ENCODE data around the gene MSI2.
"Not testable (repeated sequence)": the region's sequence is repeated elsewhere in the genome, so short reads cannot be mapped to it uniquely, and the experiment has no call there.

MSI2 gene

DNA sequence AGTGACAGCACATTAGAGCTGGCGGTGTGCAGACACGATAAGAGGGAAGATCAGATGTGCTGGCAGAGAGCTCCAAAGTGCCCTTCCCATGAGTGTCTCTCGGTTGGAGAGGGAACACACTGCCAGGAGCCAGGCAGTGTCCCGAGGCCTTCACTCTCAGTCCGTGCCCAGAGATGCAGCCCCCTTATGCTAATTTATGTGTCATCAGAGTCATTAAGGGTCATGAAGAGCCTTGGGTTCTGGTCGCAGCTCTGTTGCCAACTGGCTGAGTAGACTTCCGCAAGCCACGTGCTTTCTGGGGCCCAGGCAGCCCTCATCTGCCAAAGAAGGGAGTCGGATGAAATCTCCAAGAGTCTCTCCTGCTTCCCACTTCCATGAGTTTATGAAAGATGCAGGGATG lies 232.5 kb downstream of the MSI2 start:
- H3K9ac ChIP-seq (ENCODE audit: low read depth, low read length), result no peak overlapping the region
- H3K4me1 ChIP-seq (ENCODE audit: insufficient read depth, low read length), result peaks cover 23% of the 10 kb centered on the region
- H3K9me3 ChIP-seq (ENCODE audit: control insufficient read depth, insufficient read depth, low read length), result no peaks in the 10 kb centered on the region
- H3K36me3 ChIP-seq (ENCODE audit: insufficient read depth, low read length), result no peaks in the 10 kb centered on the region

DNA sequence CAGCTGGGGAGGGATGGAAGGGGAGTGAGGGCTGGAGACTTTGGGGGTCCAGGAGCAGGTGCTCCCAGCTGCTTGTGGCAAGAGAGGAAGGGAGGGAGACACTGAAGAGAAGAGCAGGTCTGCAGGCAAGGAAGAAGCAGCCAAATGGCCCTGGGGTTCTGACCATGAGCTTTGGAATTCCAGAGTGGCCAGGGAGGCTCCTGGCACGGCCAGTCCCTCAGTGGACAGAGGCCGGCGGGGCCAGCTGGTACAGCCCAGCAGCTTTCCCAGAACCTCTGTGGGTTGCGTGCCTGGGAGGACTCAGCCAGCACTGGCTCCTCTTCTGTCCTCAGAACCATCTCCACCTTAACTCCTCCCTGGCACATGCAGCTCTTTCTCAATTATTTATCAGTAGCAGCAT lies 233.0 kb downstream of the MSI2 start:
- H3K4me1 ChIP-seq (ENCODE audit: insufficient read depth, low read length), result peaks cover 23% of the 10 kb centered on the region
- H3K36me3 ChIP-seq (ENCODE audit: insufficient read depth, low read length), result no peaks in the 10 kb centered on the region

DNA sequence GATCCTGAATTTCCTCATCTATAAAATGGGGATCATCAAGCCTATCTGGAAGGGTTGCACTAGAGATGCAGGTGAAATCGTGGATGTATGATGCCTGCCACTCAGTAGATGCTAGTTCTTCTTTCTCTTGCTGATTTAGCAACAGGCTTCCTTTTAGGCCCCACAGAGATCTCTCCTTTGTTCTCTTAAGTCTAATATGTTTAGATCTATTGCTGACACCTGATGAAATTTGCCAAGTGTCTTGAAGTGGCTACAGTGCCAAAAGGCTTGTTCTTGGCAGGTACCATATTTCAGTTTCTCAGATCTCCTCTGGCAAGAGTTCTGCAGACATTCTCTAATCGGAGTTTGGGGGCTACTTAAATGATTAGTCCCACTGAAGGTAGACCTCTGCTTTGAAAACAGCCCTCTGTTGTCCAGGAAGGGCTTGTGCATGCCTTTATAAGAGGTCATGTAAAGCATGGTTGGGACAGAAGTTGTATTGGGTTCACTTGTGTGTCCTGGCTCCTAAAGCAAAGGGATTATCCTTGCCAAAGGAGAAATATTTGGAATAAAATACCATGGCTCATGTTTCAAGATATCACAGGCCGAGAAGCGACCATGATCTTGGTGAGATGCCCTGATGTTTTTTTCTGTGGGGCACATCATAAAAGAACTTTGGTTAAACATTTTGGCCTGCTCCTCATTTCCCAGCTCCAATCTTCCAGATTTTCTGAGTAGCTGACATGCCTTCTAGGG lies 234.0 kb downstream of the MSI2 start:
- no peak overlapping the region for H3K9ac ChIP-seq (ENCODE audit: low read depth, low read length)
- no peaks in the 10 kb centered on the region for H3K9me3 ChIP-seq (ENCODE audit: control insufficient read depth, insufficient read depth, low read length)
- H3K36me3 ChIP-seq (ENCODE audit: insufficient read depth, low read length), result no peaks in the 10 kb centered on the region
- peaks cover 16% of the 10 kb centered on the region for H3K4me1 ChIP-seq (ENCODE audit: insufficient read depth, low read length)

More for the DNA sequence above, 233.0 kb downstream of the MSI2 start:
- Histone ChIP-seq H3K9me3 (ENCODE audit: control insufficient read depth, insufficient read depth, low read length) (no peaks in the 10 kb centered on the region), H3K9ac (ENCODE audit: low read depth, low read length) (no peak overlapping the region)

DNA sequence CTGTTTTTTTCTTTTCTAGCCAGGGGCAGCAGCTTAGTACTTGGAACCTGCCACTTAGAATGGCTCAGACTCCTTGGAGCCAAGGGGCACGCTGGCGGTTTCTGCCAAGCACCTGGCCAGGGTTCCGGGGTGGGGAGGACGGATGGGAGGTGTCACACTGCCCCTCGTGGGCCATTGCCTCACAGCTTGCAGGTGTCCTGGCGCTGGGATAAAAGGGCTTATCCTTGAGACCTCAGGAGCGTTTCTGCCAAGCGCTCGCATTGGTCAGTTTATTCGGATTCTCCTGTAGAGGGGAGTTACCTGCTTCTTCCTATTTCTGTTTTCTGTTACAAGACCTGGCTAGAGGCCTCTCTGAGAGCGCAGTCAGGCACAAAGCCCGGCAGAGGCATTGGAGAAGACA lies 234.6 kb downstream of the MSI2 start:
- H3K9me3 ChIP-seq (ENCODE audit: control insufficient read depth, insufficient read depth, low read length), result no peaks in the 10 kb centered on the region
- H3K36me3 ChIP-seq (ENCODE audit: insufficient read depth, low read length), result no peaks in the 10 kb centered on the region
- H3K4me1 ChIP-seq (ENCODE audit: insufficient read depth, low read length), result peaks cover 12% of the 10 kb centered on the region
- H3K9ac ChIP-seq (ENCODE audit: low read depth, low read length), result no peak overlapping the region

DNA sequence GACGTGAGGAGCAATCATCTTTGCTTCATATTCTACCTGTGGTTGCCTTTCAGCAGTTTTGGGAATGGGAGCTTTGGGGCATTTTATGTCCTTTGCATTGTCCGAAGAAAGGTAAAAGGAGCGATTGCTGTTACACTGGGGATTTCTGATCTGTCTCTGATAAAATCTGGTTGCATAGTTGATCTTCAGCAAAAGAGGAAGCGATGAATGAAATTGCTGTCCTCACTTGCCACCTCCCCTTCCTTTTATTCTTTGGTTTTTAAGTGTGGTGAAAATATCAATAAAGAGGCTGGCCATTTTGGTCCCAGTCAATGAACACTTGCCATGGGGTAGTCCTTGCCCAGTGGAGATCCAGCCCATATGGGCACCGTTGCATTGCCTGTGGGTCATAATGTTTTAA lies 236.8 kb downstream of the MSI2 start:
- H3K9me3 ChIP-seq (ENCODE audit: control insufficient read depth, insufficient read depth, low read length), result no peaks in the 10 kb centered on the region
- peaks cover 10% of the 10 kb centered on the region; the same call in 1 of the 2 replicates for H3K4me1 ChIP-seq (ENCODE audit: insufficient read depth, low read length)
- H3K36me3 ChIP-seq (ENCODE audit: insufficient read depth, low read length), result no peaks in the 10 kb centered on the region
- no peak overlapping the region for H3K9ac ChIP-seq (ENCODE audit: low read depth, low read length)

DNA sequence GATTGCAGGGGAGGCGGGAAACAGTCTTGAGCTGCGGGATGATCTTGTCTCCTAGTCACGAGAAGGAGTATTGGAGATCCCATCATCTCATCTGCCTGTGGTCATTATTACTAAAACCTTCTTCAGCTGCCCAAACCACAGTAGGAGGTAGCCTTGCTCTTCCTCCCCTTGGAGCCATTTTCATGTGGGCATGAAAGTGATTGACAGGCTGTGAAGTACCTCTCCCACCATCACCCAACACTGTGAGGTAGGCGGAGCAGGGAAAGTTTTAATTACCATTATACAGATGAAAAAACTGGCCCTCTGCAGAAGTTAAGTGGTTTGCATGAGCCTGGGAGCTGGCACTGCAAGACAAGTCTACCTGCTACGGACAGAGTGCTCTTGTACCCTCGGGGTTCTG lies 237.3 kb downstream of the MSI2 start:
- Histone ChIP-seq H3K9me3 (ENCODE audit: control insufficient read depth, insufficient read depth, low read length) (no peaks in the 10 kb centered on the region), H3K4me1 (ENCODE audit: insufficient read depth, low read length) (peaks cover 11% of the 10 kb centered on the region; the same call in 1 of the 2 replicates), H3K9ac (ENCODE audit: low read depth, low read length) (no peak overlapping the region), H3K36me3 (ENCODE audit: insufficient read depth, low read length) (no peaks in the 10 kb centered on the region)

DNA sequence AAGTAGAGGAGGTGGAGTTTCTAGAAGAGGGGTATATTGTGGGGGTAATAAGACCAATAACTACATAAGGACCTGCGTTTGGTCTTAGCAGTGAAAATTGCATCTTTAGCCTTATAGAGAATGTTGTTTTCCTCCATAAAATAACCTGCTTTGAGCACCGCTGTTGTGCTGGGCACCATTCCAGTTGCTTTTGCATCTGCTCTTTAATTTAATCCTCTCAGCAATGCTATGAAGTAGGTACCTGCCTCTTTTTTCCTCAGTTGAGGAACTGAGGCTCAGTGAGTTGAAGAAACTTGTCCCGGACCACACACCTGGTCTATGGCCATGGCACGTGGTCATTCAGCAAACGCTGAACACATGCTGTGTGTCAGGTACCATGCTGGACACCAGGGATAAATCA lies 238.1 kb downstream of the MSI2 start:
- H3K36me3 ChIP-seq (ENCODE audit: insufficient read depth, low read length), result no peaks in the 10 kb centered on the region
- peaks cover 11% of the 10 kb centered on the region; the same call in 1 of the 2 replicates for H3K4me1 ChIP-seq (ENCODE audit: insufficient read depth, low read length)
- no peak overlapping the region for H3K9ac ChIP-seq (ENCODE audit: low read depth, low read length)
- no peaks in the 10 kb centered on the region for H3K9me3 ChIP-seq (ENCODE audit: control insufficient read depth, insufficient read depth, low read length)

DNA sequence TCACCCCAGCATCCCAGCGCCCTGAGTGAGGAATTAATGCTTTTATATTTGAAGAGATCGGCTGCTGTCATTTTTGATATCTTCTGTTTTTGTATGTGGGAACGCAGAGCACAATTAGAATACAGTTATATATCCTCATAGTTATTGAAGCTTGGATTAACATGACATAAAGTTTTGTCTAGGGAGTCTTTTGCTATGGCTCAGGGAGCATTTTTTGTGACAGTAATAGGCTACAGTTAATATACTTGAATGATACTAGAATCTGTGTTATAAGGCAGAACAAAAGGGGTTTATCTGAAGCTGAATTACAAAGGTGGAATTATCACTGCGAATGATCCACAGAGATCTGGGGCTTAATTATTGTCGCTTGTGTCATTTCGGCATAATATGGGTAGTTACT lies 239.4 kb downstream of the MSI2 start:
- Histone ChIP-seq H3K4me1 (ENCODE audit: insufficient read depth, low read length) (peaks cover 8% of the 10 kb centered on the region; the same call in 1 of the 2 replicates), H3K9me3 (ENCODE audit: control insufficient read depth, insufficient read depth, low read length) (no peaks in the 10 kb centered on the region), H3K36me3 (ENCODE audit: insufficient read depth, low read length) (no peaks in the 10 kb centered on the region)

DNA sequence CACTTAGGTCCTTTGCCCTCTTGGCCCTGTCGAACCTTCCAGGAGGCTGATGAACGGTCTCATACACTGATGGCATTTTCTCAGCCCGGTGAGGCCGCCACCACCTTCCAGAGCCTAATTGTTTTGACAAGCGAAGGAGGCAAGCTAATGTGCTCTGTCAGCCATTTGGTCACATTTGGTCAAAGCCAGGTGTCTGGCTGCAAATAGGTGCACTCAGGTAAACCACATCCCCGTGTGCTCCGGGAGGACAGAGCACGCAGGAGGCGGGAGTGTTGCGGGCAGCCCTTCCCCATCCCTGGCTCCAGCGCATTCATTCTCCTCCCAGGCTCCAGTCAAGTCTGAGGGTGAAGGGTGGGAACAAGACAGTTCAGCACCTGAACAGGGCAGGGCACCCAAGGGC lies 240.1 kb downstream of the MSI2 start:
- Histone ChIP-seq H3K9ac (ENCODE audit: low read depth, low read length) (no peak overlapping the region), H3K4me1 (ENCODE audit: insufficient read depth, low read length) (peaks cover 5% of the 10 kb centered on the region; the same call in 1 of the 2 replicates), H3K9me3 (ENCODE audit: control insufficient read depth, insufficient read depth, low read length) (no peaks in the 10 kb centered on the region), H3K36me3 (ENCODE audit: insufficient read depth, low read length) (no peaks in the 10 kb centered on the region; the same call in 1 of the 2 replicates)

More for the DNA sequence above, 239.4 kb downstream of the MSI2 start:
- H3K9ac ChIP-seq (ENCODE audit: low read depth, low read length), result no peak overlapping the region

DNA sequence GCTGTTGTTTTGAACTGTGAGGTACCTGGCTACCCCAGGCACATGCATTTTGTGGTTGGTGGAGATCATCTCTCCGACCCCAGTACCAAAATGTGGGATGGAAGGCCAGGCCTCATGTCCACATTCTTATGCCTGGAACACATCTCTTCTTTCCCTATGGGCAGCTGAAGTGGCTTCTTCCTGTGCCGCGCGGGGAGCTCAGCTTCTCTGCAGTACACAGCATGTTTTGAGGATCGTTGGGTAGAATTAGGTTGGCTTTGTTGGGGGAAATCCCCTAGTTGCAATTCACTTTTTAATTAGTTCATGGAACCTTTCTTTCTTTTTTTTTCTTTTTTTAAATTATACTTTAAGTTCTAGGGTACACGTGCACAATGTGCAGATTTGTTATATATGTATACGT lies 242.1 kb downstream of the MSI2 start:
- Histone ChIP-seq H3K4me1 (ENCODE audit: insufficient read depth, low read length) (peaks cover 5% of the 10 kb centered on the region; the same call in 1 of the 2 replicates), H3K9me3 (ENCODE audit: control insufficient read depth, insufficient read depth, low read length) (no peaks in the 10 kb centered on the region), H3K9ac (ENCODE audit: low read depth, low read length) (no peak overlapping the region), H3K36me3 (ENCODE audit: insufficient read depth, low read length) (no peaks in the 10 kb centered on the region; the same call in 1 of the 2 replicates)

DNA sequence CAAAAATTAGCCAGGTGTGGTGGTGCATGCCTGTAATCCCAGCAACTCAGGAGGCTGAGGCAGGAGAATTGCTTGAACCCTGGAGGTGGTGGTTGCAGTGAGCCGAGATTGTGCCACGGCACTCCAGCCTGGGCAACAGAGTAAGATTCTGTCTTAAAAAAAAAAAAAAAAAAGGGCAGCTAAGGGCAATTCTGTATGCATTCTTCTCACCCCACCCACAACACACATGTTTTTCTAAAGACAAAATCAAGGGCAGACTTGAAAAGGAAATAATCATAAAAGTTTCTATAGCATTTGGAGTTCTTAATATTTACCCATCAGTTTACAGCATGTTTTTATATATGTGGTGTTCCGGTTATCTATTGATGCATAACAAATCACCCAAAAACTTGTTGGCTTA lies 242.9 kb downstream of the MSI2 start:
- not testable (repeated sequence) for H3K36me3 ChIP-seq (ENCODE audit: insufficient read depth, low read length); H3K9ac ChIP-seq (ENCODE audit: low read depth, low read length); H3K4me1 ChIP-seq (ENCODE audit: insufficient read depth, low read length); H3K9me3 ChIP-seq (ENCODE audit: control insufficient read depth, insufficient read depth, low read length)

DNA sequence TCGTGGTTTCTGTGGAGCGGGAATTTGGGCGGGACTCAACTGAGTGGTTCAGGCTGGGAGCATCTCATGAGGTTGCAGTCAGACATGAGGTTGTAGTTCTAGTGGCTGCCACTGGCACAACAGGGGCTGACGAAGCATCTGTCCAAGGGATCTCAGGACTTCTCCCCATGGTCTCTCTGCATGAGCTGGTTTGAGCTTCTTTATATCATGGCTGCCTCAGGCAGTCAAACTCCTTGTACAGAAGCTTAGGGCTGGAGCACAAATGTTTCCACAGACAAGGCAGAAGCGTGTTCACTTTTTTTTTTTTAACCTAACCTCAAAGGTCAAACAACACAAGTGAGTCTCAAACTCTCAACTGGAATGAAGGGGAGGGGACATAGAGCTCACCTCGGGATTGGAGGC lies 243.3 kb downstream of the MSI2 start:
- Histone ChIP-seq H3K9ac (ENCODE audit: low read depth, low read length) (no peak overlapping the region), H3K4me1 (ENCODE audit: insufficient read depth, low read length) (peaks cover 5% of the 10 kb centered on the region; the same call in 1 of the 2 replicates), H3K36me3 (ENCODE audit: insufficient read depth, low read length) (no peaks in the 10 kb centered on the region; the same call in 1 of the 2 replicates), H3K9me3 (ENCODE audit: control insufficient read depth, insufficient read depth, low read length) (no peaks in the 10 kb centered on the region)

DNA sequence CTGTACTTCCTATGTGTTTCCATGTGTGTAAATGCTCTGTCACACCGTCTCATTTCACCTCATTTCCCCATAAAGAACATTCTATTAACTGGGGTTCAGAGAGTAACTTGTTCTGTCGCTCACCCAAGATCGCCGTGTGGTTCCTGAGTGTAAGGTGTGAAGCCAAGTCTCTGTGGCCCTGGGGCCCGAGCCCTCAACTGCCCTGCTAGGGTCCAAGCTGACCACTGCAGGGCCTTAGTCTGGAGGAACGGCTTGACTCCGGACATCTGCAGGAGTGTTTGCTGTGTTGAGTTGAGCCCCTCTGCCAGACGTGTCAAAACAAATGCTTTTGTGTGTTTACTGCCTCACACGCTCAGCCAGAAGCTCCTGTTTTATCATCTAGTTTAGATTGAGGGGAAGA lies 244.7 kb downstream of the MSI2 start:
- H3K9me3 ChIP-seq (ENCODE audit: control insufficient read depth, insufficient read depth, low read length), result no peaks in the 10 kb centered on the region
- no peaks in the 10 kb centered on the region; the same call in 1 of the 2 replicates for H3K36me3 ChIP-seq (ENCODE audit: insufficient read depth, low read length)
- H3K4me1 ChIP-seq (ENCODE audit: insufficient read depth, low read length), result peaks cover 10% of the 10 kb centered on the region
- H3K9ac ChIP-seq (ENCODE audit: low read depth, low read length), result no peak overlapping the region

DNA sequence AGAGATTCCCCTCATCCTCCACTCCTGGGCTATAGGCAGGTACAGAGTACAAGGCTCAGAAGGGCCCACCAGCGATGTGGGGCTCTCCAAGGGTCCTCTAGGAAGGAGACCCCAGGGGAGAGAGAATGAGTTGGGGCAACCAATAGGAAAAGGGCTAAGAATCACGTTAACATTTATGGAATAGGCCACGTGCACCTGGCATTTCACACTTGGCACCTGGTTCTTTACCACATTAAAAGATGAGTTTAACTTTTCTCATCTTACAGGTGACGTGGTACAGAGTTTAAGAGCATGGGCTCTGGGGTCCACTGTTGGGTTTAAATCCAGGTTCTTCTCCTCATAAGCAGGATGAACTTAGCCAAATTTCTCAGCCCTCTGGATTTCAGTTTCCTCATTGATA lies 245.7 kb downstream of the MSI2 start:
- Histone ChIP-seq H3K9ac (ENCODE audit: low read depth, low read length) (no peak overlapping the region), H3K4me1 (ENCODE audit: insufficient read depth, low read length) (peaks cover 20% of the 10 kb centered on the region), H3K36me3 (ENCODE audit: insufficient read depth, low read length) (no peaks in the 10 kb centered on the region; the same call in 1 of the 2 replicates), H3K9me3 (ENCODE audit: control insufficient read depth, insufficient read depth, low read length) (no peaks in the 10 kb centered on the region)

DNA sequence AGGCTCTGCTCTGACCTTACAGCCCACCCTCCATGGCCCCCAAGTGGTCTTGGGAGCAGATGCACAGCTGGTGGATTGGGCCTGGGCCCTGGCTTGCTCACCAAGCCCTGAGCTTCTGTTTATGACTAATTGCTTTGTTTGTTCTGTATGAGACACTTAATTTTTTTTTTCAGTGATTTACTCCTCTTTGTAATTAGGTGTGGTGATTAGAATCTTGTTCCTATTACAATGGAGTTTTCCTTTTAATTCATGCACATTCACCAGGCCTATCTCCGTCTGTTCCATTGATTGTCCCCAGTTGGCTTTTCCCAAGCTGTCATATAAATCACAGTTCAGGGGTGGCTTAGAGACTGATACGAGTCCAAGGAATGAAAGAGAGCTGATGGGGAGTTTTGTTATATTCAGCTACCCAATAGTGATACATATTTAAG lies 246.5 kb downstream of the MSI2 start:
- Histone ChIP-seq H3K4me1 (ENCODE audit: insufficient read depth, low read length) (peaks cover 25% of the 10 kb centered on the region), H3K36me3 (ENCODE audit: insufficient read depth, low read length) (no peaks in the 10 kb centered on the region; the same call in 1 of the 2 replicates)

More for the DNA sequence above, 246.5 kb downstream of the MSI2 start:
- no peak overlapping the region for H3K9ac ChIP-seq (ENCODE audit: low read depth, low read length)
- no peaks in the 10 kb centered on the region for H3K9me3 ChIP-seq (ENCODE audit: control insufficient read depth, insufficient read depth, low read length)
